Duodenal mucosa (tissue), 2 donors: ENCODE results near the gene HSD3B7.

Experiments used
- H3K27ac ChIP-seq: one replicate; pipeline ENCODE4 v1.7.0; 2013; ENCODE audit warnings: low read depth, low read length
- H3K27me3 ChIP-seq, 2 donors: one replicate each; pipeline ENCODE4 v1.7.0; 2013; ENCODE audit warnings: low read length in 2 of 2, control low read depth in 1 of 2; ENCODE audit not compliant: insufficient read depth in 2 of 2, control insufficient read depth in 1 of 2
- H3K36me3 ChIP-seq, 2 donors: one replicate each; pipeline ENCODE4 v1.7.0; 2013; ENCODE audit warnings: low read length in 2 of 2, control low read depth in 1 of 2; ENCODE audit not compliant: insufficient read depth in 2 of 2, control insufficient read depth in 1 of 2
- H3K4me1 ChIP-seq, 2 donors: one replicate each; pipeline ENCODE4 v1.7.0; 2013; ENCODE audit warnings: low read length in 2 of 2, control low read depth in 1 of 2; ENCODE audit not compliant: insufficient read depth in 2 of 2, control insufficient read depth in 1 of 2
- H3K4me3 ChIP-seq, 2 donors: one replicate each; pipeline ENCODE4 v1.7.0; 2013; ENCODE audit warnings: low read length in 2 of 2, low read depth in 1 of 2
- H3K9ac ChIP-seq, 2 donors: one replicate each; pipeline ENCODE4 v1.7.0; 2013; ENCODE audit warnings: low read length in 2 of 2, low read depth in 1 of 2
- H3K9me3 ChIP-seq, 2 donors: one replicate each; pipeline ENCODE4 v1.7.0; 2013; ENCODE audit warnings: low read length in 2 of 2, control low read depth in 1 of 2; ENCODE audit not compliant: control insufficient read depth in 1 of 2

The HSD3B7 gene

DNA sequence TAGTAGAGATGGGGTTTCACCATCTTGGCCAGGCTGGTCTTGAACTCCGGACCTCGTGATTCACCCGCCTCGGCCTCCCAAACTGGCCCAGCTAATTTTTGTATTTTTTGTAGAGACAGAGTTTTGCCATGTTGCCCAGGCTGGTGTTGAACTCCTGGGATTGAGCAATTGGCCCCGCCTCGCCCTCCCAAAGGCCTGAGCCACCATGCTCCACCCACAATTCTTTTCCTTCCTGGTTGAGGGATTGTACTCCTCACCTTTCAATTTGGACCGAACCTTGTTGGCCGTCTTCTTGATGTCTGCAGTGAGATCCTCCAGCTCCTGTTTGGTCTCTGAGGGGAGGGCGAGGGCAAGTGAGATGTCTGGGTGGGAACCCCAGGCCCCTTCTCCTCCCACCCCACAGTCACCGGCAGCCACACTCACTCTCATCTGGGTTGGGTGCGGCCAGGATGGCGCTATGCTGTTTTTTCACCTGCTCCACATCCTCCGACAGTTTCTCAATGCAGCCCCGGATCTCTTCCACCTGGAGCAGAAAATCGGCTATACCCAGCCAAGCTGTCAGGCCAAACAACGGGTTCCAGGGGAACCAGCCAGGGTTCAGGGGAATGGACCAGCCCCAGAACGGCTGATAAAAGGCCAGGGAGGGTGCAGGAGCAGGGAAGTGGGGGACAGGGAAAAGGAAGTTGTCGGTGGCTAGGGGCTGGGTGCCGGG lies 15.8 kb downstream of the HSD3B7 start:
- H3K27ac ChIP-seq = no peak overlapping the region
- H3K9ac ChIP-seq = no peak overlapping the region
- H3K4me3 ChIP-seq = no peak overlapping the region
- H3K27me3 ChIP-seq = no peaks in the 10 kb centered on the region
- peaks cover 15 to 26% of the 10 kb centered on the region in 2 donors for H3K4me1 ChIP-seq
- H3K36me3 ChIP-seq = no peaks in the 10 kb centered on the region
- H3K9me3 ChIP-seq = no peaks in the 10 kb centered on the region

DNA sequence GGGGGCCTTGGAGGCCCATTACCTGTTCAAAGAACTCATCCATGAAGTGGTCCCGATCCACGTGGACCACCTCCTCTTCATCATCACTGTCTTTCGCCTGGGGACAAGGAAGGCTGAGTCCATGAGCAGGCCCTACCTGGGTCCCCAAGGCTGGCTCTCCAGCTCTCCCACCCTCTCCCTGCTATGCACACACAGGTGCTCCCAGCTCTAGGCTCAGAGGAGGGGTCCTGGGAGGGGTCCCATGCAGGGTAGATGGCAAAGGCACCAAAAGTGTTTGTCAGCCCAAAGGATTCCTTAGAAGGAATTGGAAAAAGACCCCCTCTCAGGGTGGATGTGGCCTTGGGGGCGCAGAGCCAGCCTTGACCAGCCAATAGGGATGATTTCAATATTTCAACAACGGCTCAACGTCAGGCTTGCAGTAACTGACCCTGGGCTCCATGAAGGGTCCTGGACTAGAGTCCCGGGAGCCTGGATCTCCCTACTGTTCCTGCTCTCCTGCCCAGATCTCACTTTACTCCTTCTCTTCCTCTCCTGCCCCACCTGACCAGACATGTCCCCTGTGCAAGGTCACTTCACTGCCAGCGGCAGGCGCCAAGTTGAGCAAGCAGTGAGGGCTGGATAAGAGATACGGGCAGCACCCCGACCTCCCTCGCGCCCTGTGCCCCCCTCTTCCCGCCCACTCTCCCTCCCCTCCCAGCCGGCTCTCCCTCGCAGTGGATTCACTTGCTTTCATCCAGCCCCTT lies 16.7 kb downstream of the HSD3B7 start:
- Histone ChIP-seq H3K27me3 (peaks cover 0 to 5% of the 10 kb centered on the region in 2 donors), H3K27ac (no peak overlapping the region), H3K9ac (no peak overlapping the region), H3K36me3 (no peaks in the 10 kb centered on the region), H3K9me3 (no peaks in the 10 kb centered on the region), H3K4me3 (no peak overlapping the region), H3K4me1 (peaks cover 10 to 19% of the 10 kb centered on the region in 2 donors)

DNA sequence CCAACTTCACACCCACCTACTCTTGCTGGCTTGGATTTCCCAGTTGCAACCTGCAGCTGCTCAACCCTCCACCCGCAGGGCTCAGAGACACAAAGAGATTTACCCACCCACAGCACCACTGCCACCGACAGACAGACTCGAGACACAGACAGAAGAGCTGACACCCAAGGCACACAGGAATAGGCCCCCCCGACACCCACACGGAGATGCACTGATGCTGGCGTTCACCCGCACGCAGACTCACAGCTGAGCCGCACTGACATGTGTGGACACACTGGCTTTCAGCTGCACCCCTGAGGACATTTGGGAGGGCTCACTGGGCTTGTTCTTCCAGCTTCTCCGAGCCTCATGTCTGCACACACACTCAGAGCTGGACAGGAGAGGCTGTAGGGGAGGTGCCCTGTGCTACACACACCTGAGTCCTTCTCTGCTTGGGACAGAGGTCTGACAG lies 17.3 kb downstream of the HSD3B7 start:
- peaks cover 2 to 7% of the 10 kb centered on the region in 2 donors for H3K27me3 ChIP-seq
- H3K9ac ChIP-seq = no peak overlapping the region
- H3K4me3 ChIP-seq = no peak overlapping the region
- H3K36me3 ChIP-seq = no peaks in the 10 kb centered on the region
- H3K4me1 ChIP-seq = peaks cover 9 to 16% of the 10 kb centered on the region in 2 donors
- no peak overlapping the region for H3K27ac ChIP-seq
- no peaks in the 10 kb centered on the region for H3K9me3 ChIP-seq

DNA sequence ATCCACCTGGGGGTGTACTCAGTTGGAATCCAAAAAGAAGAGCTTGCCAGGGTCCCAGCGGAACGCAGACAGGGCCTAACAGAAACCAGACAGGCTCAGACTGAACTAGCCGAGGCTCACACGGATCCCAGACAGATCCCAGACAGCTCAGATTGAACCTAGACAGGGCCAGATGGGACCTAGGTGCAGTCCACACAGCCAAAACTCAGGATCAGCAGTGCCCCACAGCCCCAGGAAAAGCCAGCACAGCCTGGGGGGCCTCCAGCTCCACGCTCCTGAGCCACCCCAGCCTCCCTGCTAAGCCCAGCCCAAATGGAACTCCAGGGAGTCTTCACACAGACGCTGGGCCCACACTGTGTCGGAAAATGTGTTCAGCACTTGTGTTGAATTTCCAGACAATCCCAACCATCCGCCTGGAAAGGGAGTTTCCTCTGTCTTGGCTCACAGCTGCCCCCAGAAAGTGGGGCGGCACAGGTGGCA lies 17.9 kb downstream of the HSD3B7 start:
- H3K27me3 ChIP-seq = peaks cover 3 to 13% of the 10 kb centered on the region in 2 donors
- peaks cover 4 to 10% of the 10 kb centered on the region in 2 donors for H3K4me1 ChIP-seq
- H3K9ac ChIP-seq = no peak overlapping the region
- H3K4me3 ChIP-seq = no peak overlapping the region
- H3K9me3 ChIP-seq = no peaks in the 10 kb centered on the region
- H3K27ac ChIP-seq = no peak overlapping the region
- no peaks in the 10 kb centered on the region for H3K36me3 ChIP-seq

DNA sequence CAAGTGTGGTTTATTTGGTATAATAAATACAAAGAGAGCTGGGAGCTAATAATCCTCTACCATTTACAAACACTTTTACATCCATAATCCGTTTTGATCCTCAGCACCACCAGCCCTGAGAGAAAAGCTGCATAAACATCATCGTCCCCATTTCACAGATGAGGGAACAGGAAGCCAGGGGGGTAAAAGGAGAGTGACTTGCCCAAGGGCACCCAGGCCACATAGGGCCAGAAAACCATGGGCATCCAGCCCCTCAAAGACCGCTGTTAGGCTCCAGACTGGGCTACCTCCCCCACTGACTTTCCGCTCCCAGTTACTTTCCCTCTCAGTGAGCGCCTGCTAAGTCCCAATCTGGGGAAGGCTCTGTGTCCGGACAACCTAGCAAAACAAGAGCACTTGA lies 18.7 kb downstream of the HSD3B7 start:
- no peak overlapping the region for H3K4me3 ChIP-seq
- H3K9me3 ChIP-seq = no peaks in the 10 kb centered on the region
- no peaks in the 10 kb centered on the region for H3K36me3 ChIP-seq
- peaks cover 4 to 7% of the 10 kb centered on the region in 2 donors for H3K4me1 ChIP-seq
- H3K9ac ChIP-seq = no peak overlapping the region
- no peak overlapping the region for H3K27ac ChIP-seq
- H3K27me3 ChIP-seq = peaks cover 6 to 18% of the 10 kb centered on the region in 2 donors

DNA sequence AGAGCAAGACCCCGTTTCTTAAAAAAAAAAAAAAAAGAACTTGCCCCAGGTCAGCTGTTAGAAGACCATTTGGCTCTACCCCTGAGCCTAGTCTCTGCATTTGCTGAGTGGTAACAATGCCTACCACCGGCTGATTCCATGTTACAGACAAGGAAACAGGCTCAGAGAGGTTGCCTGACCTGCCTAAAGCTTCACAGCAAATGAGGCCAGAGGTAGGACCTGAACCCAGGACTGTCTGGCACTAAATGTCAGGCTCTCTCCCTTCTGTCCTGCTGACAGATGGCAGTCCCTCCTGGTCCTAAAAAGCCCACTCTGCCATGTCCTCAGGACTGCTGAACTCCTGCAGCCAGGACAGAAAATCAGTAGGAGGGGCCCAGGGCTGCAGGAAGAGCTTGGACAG lies 19.7 kb downstream of the HSD3B7 start:
- Histone ChIP-seq H3K27ac (no peak overlapping the region), H3K27me3 (peaks cover 15 to 20% of the 10 kb centered on the region in 2 donors), H3K4me3 (no peak overlapping the region), H3K9me3 (no peaks in the 10 kb centered on the region), H3K9ac (no peak overlapping the region), H3K36me3 (no peaks in the 10 kb centered on the region), H3K4me1 (peaks cover 0 to 4% of the 10 kb centered on the region in 2 donors)

DNA sequence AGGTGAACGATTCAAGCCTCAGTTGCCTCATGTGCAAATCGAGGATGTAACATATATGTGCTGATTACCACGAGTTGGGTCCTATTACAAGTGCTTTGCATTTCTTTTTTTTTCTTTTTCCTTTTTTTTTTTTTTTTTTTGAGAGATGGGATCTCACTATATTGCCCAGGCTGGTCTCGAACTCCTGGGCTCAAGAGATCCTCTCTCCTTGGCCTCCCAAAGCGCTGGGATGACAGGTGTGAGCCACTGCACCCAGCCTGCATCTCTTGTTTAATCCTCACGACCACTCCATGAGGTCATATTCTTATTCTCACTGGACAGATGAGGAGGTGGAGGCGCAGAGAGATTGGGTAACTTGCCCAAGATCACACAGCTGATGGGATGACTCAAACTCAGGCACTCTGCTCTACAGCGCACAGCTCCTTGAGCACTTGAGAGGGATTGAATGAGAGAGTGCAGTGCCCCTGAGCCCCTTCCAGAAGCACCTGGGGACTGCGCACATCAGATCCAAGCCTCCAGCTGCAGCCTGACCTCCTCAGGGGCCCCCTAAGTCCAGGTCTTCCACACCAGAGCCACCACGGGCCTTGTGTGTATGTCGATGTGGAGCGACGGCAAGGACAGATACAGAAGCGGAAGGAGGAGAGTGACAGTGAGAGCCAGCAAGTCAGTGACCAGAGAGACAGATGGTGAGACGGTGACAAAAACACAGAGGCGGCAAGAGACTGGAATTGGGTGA lies 20.5 kb downstream of the HSD3B7 start:
- Histone ChIP-seq H3K27me3 (peaks cover 18 to 23% of the 10 kb centered on the region in 2 donors), H3K9me3 (no peaks in the 10 kb centered on the region), H3K27ac (no peak overlapping the region), H3K36me3 (no peaks in the 10 kb centered on the region), H3K4me1 (peaks cover 0 to 4% of the 10 kb centered on the region in 2 donors), H3K9ac (no peak overlapping the region), H3K4me3 (no peak overlapping the region)

DNA sequence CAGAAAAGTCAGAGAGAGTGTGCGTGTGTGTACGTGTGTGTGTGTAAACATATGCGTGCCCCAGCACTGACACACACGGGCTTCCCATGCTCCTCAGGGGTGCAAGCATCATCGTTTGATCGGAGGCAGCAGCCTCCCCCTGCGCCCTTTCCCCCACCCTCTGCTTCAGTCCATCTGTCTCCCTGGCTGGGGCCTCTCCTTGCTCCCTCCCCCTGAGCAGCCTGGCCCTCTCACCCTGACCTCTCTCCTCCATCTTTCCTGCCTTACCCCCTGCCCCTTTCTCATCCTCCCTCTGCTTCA lies 21.0 kb downstream of the HSD3B7 start:
- H3K9me3 ChIP-seq = no peaks in the 10 kb centered on the region

DNA sequence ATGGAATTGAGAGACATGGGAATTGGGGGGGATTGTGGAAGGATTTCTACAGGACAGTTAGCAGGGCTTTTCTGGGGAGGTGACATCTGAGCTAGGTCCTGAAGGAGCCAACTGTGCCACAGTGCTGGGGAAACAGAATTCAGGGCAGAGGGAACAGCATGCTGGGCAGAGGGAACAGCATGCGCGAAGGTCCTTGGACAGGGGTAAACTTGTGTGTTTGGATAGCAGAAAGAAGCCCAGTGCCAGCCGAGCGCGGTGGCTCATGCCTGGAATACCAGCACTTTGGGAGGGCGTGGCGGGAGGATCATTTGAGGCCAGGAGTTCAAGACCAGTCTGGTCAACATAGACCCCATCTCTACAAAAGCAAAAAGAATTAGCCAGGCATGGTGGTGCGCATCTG lies 21.6 kb downstream of the HSD3B7 start:
- H3K27ac ChIP-seq = no peak overlapping the region
- no peak overlapping the region for H3K9ac ChIP-seq
- H3K9me3 ChIP-seq = no peaks in the 10 kb centered on the region
- peaks cover 28 to 32% of the 10 kb centered on the region in 2 donors for H3K27me3 ChIP-seq
- no peaks in the 10 kb centered on the region for H3K36me3 ChIP-seq
- no peak overlapping the region for H3K4me3 ChIP-seq
- no peaks in the 10 kb centered on the region for H3K4me1 ChIP-seq

More for the DNA sequence above, 21.0 kb downstream of the HSD3B7 start:
- H3K36me3 ChIP-seq = no peaks in the 10 kb centered on the region
- H3K27ac ChIP-seq = no peak overlapping the region
- H3K27me3 ChIP-seq = peaks cover 22 to 26% of the 10 kb centered on the region in 2 donors
- no peak overlapping the region for H3K4me3 ChIP-seq
- no peak overlapping the region for H3K9ac ChIP-seq
- H3K4me1 ChIP-seq = no peaks in the 10 kb centered on the region

DNA sequence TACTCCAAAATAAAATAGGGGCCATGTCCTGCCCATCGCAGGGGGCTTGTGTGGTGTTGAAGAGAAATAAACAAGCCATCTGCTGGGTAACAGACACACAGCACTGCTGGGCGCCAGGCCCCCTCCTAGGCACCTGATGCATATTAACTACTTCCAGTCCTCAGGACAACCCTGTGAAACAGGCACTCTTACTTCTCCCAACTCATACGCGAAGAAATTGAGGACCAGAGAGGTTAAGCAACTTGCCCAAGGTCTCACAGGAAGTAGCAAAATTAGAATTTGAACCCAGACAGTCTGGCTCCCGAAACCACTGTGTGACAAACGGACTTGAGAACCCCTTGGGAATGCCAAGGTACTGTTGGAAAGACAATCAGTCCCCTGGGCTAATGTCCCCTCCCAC lies 22.7 kb downstream of the HSD3B7 start:
- Histone ChIP-seq H3K9me3 (no peaks in the 10 kb centered on the region), H3K4me1 (no peaks in the 10 kb centered on the region), H3K27me3 (peaks cover 35 to 38% of the 10 kb centered on the region in 2 donors), H3K9ac (no peak overlapping the region), H3K27ac (no peak overlapping the region), H3K36me3 (no peaks in the 10 kb centered on the region), H3K4me3 (no peak overlapping the region)
